Measurements from ENCODE around the gene AHCTF1. TPM values are rescaled to one million over a fixed set of nuclear protein-coding genes. Genes with fewer than 3 reads are reported as not detected.
A peak's percentile ranks its signal among the peaks of the same experiment; 100 is the strongest.

AHCTF1 gene
- total RNA-seq, 1 donor from 2014 or later: 62.1 TPM

DNA sequence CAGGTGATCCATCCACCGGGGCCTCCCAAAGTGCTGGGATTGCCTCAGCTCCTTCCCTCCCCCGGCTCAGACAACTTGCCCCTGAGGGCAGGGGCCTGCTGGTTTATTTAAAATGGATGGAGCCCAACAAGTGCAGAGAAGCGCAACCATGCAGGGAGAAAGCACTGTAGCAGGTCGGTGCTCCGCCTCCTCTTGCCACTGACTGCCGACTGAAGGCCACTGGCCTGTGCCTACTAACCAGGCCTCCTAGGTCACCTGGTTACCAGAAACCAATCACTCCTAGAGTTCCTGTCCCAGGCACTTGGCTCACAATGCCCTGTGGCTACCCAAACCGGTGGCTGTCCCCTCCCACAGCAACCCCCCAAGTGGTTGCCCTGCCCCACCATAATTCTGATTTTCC is 40.2 kb upstream of the AHCTF1 start:
- Histone ChIP-seq H3K4me3 (no peak overlapping the region), H3K4me2 (no peak overlapping the region), H3K36me3 (peaks cover 12% of the 10 kb centered on the region), H3K27ac (no peak overlapping the region), H3K79me2 (ENCODE audit: low read depth) (no peaks in the 10 kb centered on the region), H3F3A (ENCODE audit: low read depth) (no peaks in the 10 kb centered on the region), H3K9ac (no peak overlapping the region), H3K9me3 (ENCODE audit: low read depth) (no peaks in the 10 kb centered on the region), H3K27me3 (no peaks in the 10 kb centered on the region), H3K4me1 (no peaks in the 10 kb centered on the region), H2AFZ (replicated peaks) (no peak overlapping the region), H4K20me1 (ENCODE audit: low read depth) (no peaks in the 10 kb centered on the region)
- peaks cover 83% of the 10 kb centered on the region for H3K9me3 Mint-ChIP-seq
- no peak for DNase-seq (ENCODE audit: low spot score)
- no peaks in the 10 kb centered on the region for H3K4me1 Mint-ChIP-seq
- H3K27me3 Mint-ChIP-seq (ENCODE audit: insufficient read depth, low read depth): peaks cover 2% of the 10 kb centered on the region
- TF ChIP-seq EZH2phosphoT487 (IDR thresholded peaks at IDR 0.05) (no peak), EZH2 (IDR thresholded peaks at IDR 0.05) (no peak)
- TF ChIP-seq, protein P1, sequence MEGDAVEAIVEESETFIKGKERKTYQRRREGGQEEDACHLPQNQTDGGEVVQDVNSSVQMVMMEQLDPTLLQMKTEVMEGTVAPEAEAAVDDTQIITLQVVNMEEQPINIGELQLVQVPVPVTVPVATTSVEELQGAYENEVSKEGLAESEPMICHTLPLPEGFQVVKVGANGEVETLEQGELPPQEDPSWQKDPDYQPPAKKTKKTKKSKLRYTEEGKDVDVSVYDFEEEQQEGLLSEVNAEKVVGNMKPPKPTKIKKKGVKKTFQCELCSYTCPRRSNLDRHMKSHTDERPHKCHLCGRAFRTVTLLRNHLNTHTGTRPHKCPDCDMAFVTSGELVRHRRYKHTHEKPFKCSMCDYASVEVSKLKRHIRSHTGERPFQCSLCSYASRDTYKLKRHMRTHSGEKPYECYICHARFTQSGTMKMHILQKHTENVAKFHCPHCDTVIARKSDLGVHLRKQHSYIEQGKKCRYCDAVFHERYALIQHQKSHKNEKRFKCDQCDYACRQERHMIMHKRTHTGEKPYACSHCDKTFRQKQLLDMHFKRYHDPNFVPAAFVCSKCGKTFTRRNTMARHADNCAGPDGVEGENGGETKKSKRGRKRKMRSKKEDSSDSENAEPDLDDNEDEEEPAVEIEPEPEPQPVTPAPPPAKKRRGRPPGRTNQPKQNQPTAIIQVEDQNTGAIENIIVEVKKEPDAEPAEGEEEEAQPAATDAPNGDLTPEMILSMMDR (IDR thresholded peaks at IDR 0.05): no peak
- peaks cover 70% of the 10 kb centered on the region for H3K36me3 Mint-ChIP-seq
- H3K27ac Mint-ChIP-seq: no peak overlapping the region
- no peak overlapping the region for H3K4me3 Mint-ChIP-seq

DNA sequence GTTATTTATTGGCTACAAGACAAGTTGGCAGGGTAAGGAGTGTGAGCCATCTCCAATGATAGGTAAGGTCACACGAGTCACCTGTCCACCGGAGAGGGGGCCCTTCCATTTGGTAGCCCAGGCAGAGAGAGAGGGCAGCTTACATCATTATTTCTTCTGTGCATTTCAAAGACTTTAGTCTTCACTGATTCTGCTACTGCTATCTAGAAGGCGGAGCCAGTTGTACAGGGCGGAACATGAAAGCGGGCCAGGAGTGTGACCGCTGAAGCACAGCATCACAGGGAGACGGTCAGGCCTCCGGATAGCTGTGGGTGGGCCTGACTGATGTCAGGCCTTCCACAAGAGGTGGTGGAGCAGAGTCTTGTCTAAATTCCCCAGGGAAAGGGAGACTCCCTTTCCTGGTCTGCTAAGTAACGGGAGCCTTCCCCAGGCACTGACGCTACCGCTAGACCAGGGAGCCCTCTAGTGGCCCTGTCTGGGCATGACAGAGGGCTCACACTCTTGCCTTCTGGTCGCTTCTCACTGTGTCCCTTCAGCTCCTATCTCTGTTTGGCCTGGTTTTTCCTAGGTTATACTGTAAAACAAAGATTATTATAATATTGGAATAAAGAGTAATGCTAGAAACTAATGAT is 39.5 kb upstream of the AHCTF1 start:
- H3K27me3 Mint-ChIP-seq (ENCODE audit: insufficient read depth, low read depth): peaks cover 2% of the 10 kb centered on the region
- Histone ChIP-seq H3K9me3 (ENCODE audit: low read depth) (no peaks in the 10 kb centered on the region), H3K4me1 (no peaks in the 10 kb centered on the region), H3K4me2 (no peak overlapping the region), H3F3A (ENCODE audit: low read depth) (no peaks in the 10 kb centered on the region), H2AFZ (replicated peaks) (no peak overlapping the region), H3K9ac (no peak overlapping the region), H3K27ac (no peak overlapping the region), H3K27me3 (no peaks in the 10 kb centered on the region), H3K4me3 (no peak overlapping the region), H3K79me2 (ENCODE audit: low read depth) (no peaks in the 10 kb centered on the region), H3K36me3 (peaks cover 9% of the 10 kb centered on the region), H4K20me1 (ENCODE audit: low read depth) (no peaks in the 10 kb centered on the region)
- DNase-seq (ENCODE audit: low spot score): peak; percentile 62
- peaks cover 82% of the 10 kb centered on the region for H3K9me3 Mint-ChIP-seq
- H3K4me1 Mint-ChIP-seq: no peaks in the 10 kb centered on the region
- H3K36me3 Mint-ChIP-seq: peaks cover 71% of the 10 kb centered on the region
- no peak for TF ChIP-seq EZH2phosphoT487 (IDR thresholded peaks at IDR 0.05)
- TF ChIP-seq, protein P1 (IDR thresholded peaks at IDR 0.05): peak; percentile 68
- TF ChIP-seq EZH2 (IDR thresholded peaks at IDR 0.05): no peak
- H3K4me3 Mint-ChIP-seq: no peak overlapping the region
- H3K27ac Mint-ChIP-seq: no peak overlapping the region

DNA sequence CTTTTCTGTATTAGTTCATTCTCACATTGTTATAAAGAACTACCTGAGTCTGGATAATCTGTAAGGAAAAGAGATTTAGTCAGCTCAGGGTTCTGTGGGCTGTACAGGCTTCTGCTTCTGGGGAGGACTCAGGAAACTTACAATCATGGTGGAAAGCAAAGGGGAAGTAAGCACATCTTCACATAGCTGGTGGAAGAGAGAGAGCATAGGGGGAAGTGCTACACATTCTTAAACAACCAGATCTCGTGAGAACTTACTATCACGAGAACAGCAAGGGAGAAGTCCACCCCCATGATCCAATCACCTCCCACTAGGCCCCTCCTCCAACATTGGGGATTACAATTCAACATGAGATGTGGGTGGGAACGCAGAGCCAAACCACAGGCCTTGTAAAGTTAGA is 37.9 kb upstream of the AHCTF1 start:
- no peak overlapping the region for H3K4me3 ChIP-seq
- no peak overlapping the region for H3K4me2 ChIP-seq
- no peak overlapping the region for H2AFZ ChIP-seq (replicated peaks)
- H3F3A ChIP-seq (ENCODE audit: low read depth): no peaks in the 10 kb centered on the region
- H3K4me1 Mint-ChIP-seq: no peaks in the 10 kb centered on the region
- peaks cover 78% of the 10 kb centered on the region for H3K9me3 Mint-ChIP-seq
- peaks cover 2% of the 10 kb centered on the region for H3K27me3 Mint-ChIP-seq (ENCODE audit: insufficient read depth, low read depth)
- H3K4me3 Mint-ChIP-seq: no peak overlapping the region
- no peak overlapping the region for H3K27ac ChIP-seq
- no peak for DNase-seq (ENCODE audit: low spot score)
- H3K9ac ChIP-seq: no peak overlapping the region
- no peaks in the 10 kb centered on the region for H3K27me3 ChIP-seq
- H3K79me2 ChIP-seq (ENCODE audit: low read depth): no peaks in the 10 kb centered on the region
- H4K20me1 ChIP-seq (ENCODE audit: low read depth): no peaks in the 10 kb centered on the region
- H3K36me3 Mint-ChIP-seq: peaks cover 65% of the 10 kb centered on the region
- no peaks in the 10 kb centered on the region for H3K9me3 ChIP-seq (ENCODE audit: low read depth)
- no peak for TF ChIP-seq EZH2phosphoT487 (IDR thresholded peaks at IDR 0.05)
- no peak for TF ChIP-seq EZH2 (IDR thresholded peaks at IDR 0.05)
- TF ChIP-seq, protein P1 (IDR thresholded peaks at IDR 0.05): no peak
- no peak overlapping the region for H3K27ac Mint-ChIP-seq
- no peaks in the 10 kb centered on the region for H3K4me1 ChIP-seq
- peaks cover 9% of the 10 kb centered on the region for H3K36me3 ChIP-seq

Measured in neural progenitor cell (in vitro differentiated cells).